ENCODE data around the gene TMEM205.

GRCh38 chr19:11304936-11305335, 41.1 kb downstream of the TMEM205 start:
- TF ChIP-seq CTCF (conservative IDR thresholded peaks at IDR 0.05; ENCODE audit: low read length) (no peak), EZH2phosphoT487 (IDR thresholded peaks at IDR 0.05; ENCODE audit: borderline replicate concordance) (no peak)
